Renal cortex interstitium (tissue), 11 donors: Measurements from ENCODE around the gene HAPLN2. TPM values are rescaled to one million over a fixed set of nuclear protein-coding genes. Genes with fewer than 3 reads are reported as not detected.
"Not testable (repeated sequence)": the region's sequence is repeated elsewhere in the genome, so short reads cannot be mapped to it uniquely, and the experiment has no call there.

Experiments
- DNase-seq, 11 donors: peaks; one replicate each; pipeline ENCODE4 v3.0.0-alpha.2; 2013; ENCODE audit warnings: low read depth in 9 of 11, low spot score in 4 of 11; ENCODE audit errors: extremely low read depth in 1 of 11
- polyA plus RNA-seq, 3 donors: library from polyadenylated mRNA; unstranded; fragments of 120-200 nt; gene quantifications; one replicate each; pipeline ENCODE4 v1.2.1, GENCODE V29; 2013; ENCODE audit not compliant: insufficient read length in 3 of 3

The HAPLN2 gene
- polyA plus RNA-seq, 3 donors, result 0.47 to 0.67 (median 0.57) TPM

DNA sequence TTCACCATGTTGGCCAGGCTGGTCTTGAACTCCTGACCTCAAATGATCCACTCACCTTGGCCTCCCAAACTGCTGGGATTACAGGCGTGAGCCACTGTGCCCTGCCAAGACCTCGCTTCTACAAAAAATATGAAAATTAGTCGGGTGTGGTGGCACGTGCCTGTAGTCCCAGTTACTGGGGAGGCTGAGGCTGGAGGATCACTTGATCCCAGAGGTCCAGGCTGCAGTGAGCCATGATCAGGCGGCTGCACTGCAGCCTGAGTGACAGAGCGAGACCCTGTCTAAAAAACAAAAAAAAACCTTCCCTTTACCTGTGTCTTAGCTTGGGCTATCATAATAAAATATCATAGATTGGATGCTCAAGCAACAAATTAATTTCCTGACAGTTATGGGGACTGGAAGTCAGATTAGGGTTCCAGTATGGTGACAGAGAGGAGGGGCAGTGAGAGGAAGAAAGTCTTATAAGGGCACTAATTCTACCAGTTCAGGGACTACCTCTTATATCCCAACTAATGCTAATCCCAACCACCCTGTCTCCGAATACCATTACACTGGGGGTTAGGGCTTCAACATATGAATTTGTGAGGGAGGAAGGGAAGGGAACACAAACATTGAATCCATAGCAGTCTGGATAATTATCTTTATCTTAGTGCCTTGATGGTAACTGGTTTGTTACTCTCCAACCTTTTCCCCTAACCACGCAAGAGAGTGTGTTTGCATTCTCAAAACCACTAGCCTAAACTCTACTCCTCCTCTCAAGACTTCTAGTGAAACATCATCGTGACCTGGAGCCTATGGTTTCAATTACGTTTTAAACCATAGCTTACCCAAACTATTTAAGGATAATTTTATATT, 28.7 kb upstream of the HAPLN2 start:
- DNase-seq, result no peak

GRCh38 chr1:156591181-156591431, 28.1 kb upstream of the HAPLN2 start:
- DNase-seq, result no peak

DNA sequence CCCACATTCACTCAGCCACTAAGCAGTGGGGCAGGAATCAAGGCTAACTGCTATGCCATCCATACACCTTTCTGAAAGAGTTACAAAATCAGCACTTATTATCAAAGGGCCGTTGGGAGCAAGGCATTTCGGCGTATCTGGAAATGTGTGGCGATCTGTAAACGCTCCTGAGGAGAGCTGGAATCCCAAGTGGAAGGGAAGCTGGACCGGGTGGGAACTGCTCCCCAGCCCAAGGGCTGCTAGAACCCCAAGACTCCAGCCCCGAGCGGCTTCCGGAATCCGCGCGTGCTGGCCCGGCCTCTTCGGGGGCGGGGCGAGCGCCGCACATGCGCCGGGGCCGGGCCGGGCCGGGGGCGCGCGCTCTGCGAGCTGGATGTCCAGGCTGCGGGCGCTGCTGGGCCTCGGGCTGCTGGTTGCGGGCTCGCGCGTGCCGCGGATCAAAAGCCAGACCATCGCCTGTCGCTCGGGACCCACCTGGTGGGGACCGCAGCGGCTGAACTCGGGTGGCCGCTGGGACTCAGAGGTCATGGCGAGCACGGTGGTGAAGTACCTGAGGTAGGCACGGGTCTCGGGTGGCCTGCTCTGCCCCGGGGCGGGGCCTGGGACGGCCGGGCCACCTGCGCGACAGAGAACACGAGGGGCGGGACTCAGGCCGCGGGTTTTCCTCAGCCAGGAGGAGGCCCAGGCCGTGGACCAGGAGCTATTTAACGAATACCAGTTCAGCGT, 27.6 kb upstream of the HAPLN2 start, which contains the start of gene NAXE:
TSS of gene NAXE (plus strand) at position 345 of the 726 bp plus-strand sequence. CDS start at position 374, 29 bp downstream.
- peak in 3 of 11 donors; percentile 39 to 66 (median 66) for DNase-seq

DNA sequence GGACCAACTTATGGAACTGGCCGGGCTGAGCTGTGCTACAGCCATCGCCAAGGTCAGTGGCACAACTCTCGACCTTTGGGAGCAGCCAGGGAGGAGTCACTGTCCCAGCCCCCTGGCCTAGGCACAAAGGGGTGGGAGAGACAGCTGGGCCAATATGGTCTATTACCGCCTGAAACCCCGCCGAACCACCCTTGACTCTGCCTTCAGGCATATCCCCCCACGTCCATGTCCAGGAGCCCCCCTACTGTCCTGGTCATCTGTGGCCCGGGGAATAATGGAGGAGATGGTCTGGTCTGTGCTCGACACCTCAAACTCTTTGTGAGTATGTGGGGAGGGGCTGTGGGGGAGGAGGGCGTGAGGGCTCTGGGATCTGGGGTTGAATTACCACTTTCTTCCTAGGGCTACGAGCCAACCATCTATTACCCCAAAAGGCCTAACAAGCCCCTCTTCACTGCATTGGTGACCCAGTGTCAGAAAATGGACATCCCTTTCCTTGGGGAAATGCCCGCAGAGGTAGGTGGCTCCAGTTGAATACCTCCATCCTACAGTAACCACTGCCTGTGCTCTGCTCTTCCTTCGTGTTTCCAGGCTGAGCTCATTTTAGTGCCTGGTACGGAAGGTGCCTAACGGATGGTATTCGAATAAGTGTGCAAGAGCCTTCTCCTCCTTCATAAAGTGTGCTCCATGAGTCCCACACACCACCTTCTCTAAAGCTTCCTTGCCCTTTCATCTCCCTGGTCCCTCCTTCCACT, 26.9 kb upstream of the HAPLN2 start:
- no peak for DNase-seq

- no peak for DNase-seq
These were observed 26.1 kb upstream of the HAPLN2 start for GRCh38 chr1:156592910-156593660.

DNA sequence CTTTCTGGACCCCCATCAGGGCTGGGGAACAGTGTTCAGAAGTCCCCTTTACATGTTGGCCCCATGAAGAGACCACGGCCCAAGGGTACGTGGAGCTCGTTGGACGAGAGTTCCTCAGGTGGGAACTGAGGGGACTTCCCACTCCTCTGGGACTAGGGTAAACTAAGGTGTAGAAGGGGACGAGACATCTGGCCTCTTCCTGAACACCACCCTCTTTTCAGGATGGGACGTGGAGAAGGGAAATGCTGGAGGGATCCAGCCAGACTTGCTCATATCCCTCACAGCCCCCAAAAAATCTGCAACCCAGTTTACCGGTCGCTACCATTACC, 25.6 kb upstream of the HAPLN2 start:
- DNase-seq, result no peak

DNA sequence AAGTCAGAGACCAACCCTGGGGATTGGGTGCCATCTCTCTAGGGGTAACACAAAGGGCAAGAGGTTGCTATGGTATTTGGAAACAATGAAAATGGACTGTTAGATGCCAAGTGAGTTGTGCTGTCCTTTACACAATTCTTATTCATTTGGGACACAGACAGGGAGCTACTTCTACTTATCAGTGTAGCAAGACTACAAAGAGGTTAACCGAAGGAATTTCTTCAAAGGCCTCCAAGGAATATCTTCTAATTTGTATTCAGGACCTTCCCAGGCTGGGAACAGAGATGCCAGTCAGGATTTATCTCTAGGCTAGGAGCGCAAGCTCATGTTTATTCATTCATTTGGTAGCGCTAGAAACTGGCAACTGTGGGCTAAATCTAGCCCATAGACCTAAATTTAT, 25.0 kb upstream of the HAPLN2 start:
- DNase-seq, result no peak

DNA sequence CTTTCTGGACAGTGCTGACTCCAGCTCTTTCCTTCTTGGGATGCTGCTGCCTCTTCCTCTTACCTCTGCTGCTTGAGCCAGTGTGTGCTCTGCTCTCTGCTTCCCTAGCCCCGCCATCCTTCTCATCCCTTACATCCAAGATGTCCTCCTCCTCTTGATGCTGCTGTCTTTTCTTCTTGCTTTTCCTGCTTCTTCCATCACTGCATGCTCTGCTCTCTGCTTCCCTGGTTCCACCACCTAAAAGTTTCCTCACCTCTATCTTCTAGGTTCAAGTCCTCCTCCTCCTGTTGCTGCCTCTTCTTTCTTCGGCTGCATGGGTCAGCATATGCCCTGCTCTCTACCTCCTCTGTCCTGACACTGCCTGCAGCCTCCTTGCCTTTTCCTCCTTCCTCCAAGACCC, 24.2 kb upstream of the HAPLN2 start:
- DNase-seq, result no peak

DNA sequence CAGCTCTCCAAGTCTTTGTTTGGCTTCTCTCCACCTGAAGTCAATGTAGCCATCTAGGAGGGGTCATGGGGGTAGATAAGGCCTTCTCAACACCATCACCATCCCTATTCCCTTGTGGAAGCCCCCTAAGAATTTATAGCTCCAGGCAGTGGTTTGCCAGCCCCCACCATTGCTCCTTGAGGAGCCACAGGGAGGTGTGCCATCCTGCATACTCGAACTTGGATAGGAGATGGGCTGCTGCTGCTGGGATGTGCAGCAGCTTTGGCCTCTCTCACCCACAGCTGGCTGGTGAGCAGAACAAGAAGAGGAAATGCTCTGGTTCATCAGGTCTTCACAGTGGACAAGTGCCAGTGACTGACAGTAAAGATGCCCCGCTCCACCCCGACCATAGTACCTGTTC, 22.8 kb upstream of the HAPLN2 start:
- no peak for DNase-seq

- no peak for DNase-seq
These were observed 21.1 kb upstream of the HAPLN2 start for GRCh38 chr1:156598125-156598524.

GRCh38 chr1:156598731-156599432, 20.3 kb upstream of the HAPLN2 start:
- no peak for DNase-seq

GRCh38 chr1:156599811-156600210, 19.4 kb upstream of the HAPLN2 start:
- DNase-seq, result no peak

- no peak for DNase-seq
These were observed 18.5 kb upstream of the HAPLN2 start for GRCh38 chr1:156600733-156601121.

DNA sequence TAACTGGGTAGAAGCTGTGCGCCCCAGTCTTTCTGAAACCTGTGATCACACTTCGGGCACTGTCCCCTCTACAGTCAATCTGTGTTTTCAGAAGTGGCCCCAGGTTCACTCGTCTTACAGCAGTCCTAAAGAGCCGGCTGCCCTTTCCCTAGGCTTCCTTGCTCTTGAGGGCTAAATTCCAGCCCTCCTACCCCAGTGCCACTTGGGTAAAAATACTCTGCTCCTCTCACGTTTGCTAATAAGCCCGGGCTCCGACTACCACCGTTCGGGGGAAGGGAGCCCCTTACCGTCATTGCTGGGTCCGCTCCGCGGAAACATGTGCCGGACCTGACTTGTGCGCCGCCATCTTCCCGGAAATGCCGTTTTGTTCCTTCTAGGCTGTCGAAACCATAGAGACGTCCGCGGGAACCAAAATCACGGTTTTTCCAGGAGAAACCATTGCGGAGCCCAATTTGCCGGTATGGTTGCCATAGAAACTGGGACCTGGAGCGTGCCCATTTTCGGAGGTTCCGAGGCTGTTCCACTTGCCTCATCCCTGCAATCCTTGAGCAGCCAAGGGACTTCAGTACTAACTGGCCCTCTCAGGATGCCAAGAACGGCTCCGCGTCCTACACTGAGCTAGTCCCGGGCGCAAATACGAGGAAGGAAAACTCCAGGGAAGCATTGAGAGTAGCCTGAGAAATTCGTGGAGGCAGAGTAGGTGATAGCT, 17.9 kb upstream of the HAPLN2 start, which contains the start of gene GPATCH4:
TSS of gene GPATCH4 (minus strand) at position 358 of the 709 bp plus-strand sequence.
- peak in 7 of 11 donors; percentile 70 to 85 (median 82) for DNase-seq

GRCh38 chr1:156601892-156602291, 17.3 kb upstream of the HAPLN2 start:
- DNase-seq, result no peak

DNA sequence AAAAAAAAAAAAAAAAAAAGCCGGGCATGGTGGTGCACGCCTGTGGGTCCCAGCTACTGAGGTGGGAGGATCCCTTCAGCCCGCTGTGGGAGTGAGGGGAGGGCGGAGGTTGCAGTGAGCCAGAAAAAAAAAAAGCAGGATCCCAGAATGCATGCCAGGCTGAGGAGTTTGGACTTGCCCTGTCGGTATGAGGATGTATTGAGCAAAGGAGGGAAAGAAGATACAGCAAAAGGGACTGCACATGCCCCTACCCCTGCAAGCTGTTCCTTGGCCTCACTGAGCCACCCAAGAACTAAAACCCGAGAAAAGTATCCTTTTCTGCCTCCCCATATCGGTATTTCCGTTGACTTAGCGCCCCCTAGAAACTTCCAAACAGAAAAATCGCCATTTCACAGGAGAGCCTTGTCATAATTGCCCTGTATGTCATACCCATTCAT, 16.6 kb upstream of the HAPLN2 start:
- DNase-seq, result no peak

GRCh38 chr1:156607344-156607743, 11.9 kb upstream of the HAPLN2 start:
- not testable (repeated sequence) for DNase-seq
